ENCODE data around the gene SFXN3. TPM values are rescaled to one million over a fixed set of nuclear protein-coding genes. Genes with fewer than 3 reads are reported as not detected.

The SFXN3 gene
- total and polyA plus RNA-seq, 2 of the 13 experiments (the other 11 are each of a cell fraction or from before 2014, with no cell fraction given): 16.8 to 71.5 TPM

DNA sequence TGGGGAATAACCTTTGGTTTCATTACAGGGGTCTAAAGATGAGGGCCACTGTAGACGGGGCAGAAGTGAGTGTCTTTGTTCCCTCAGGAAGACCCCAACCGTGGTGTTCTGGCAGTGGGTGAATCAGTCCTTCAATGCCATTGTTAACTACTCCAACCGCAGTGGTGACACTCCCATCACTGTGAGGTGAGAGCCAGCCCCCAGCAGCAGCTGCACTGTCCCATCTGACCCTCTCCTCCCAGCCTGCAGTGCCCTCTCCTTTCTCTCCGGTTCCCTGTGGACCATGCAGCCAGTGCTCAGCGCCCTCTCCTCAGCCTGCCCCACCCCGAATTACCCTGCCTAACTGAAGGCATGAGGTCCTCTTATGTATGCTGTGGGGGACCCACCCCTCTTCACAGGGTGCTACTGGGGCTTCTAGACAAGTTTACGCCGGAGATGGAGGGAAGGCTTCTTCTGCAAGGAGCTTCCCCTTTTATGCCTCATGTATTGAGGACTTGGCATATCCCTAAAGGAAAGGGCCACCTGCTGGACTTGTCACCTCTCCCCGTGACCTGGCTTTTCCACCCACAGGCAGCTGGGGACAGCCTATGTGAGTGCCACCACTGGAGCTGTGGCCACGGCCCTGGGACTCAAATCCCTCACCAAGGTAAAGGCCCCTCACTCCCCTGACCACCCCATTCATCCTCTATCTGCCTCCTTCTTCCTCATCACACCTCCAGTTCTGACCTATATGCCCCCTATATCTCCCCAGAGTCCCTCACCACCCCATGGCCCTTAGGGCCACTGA, 5.1 kb downstream of the SFXN3 start:
- no peak overlapping the region for H2AFZ ChIP-seq (ENCODE audit: low read length)
- H3K9me3 ChIP-seq (ENCODE audit: low read length): no peaks in the 10 kb centered on the region
- no peak for FAIRE-seq
- intact Hi-C loops (cut with micrococcal nuclease; ENCODE audit: unreplicated experiment) (no loop called here), in situ Hi-C loops (cut with HindIII; ENCODE audit: extremely low pct_ligation_motif_present, low pct_unique_long_range_greater_than_20kb) (no loop called here)
- H3K4me1 ChIP-seq (ENCODE audit: insufficient read depth, low read length): peaks cover 48% of the 10 kb centered on the region
- POLR2A ChIA-PET: no interaction called here
- no peak overlapping the region for H3K4me2 ChIP-seq (ENCODE audit: low read depth, low read length)
- H3K79me2 ChIP-seq (ENCODE audit: insufficient read depth, low read length): no peaks in the 10 kb centered on the region
- CTCF ChIA-PET (ENCODE audit: low intra/inter-chr PET ratio, low total read pairs): no interaction called here
- H3K27me3 ChIP-seq (ENCODE audit: control insufficient read depth in 1 of 2, insufficient read depth in 2 of 2, low read length in 2 of 2): no peaks in the 10 kb centered on the region; a peak in 1 of 5 replicates
- ATAC-seq: no peak
- WGBS (ENCODE audit: low lambda C conversion rate): 90% methylated on average over 4 of the region's 10 CpGs
- no peak overlapping the region for H3K4me3 ChIP-seq (replicated peaks in 1 of 3; ENCODE audit: insufficient read depth in 1 of 3, low read depth in 2 of 3, low read length in 3 of 3)
- no peak overlapping the region for H3K9ac ChIP-seq (ENCODE audit: insufficient read depth, low read depth, low read length)
- BruUV-seq (replicated peaks): no TSS peak
- no peaks in the 10 kb centered on the region for H4K20me1 ChIP-seq (ENCODE audit: insufficient read depth, low read length)
- DNase-seq (ENCODE audit: low spot score): no peak
- H3K27ac ChIP-seq (ENCODE audit: extremely low read length, insufficient read depth, low read length): no peak overlapping the region
- peaks cover 9 to 31% of the 10 kb centered on the region in 2 experiments; a peak in 3 of 5 replicates for H3K36me3 ChIP-seq (replicated peaks in 1 of 2; ENCODE audit: control insufficient read depth in 1 of 2, insufficient read depth in 2 of 2, low read length in 2 of 2)
- TF ChIP-seq HNF1A (IDR thresholded peaks at IDR 0.05; ENCODE audit: low read depth) (no peak), HNF1A (CRISPR knock-in tag; IDR thresholded peaks at IDR 0.05; ENCODE audit: borderline replicate concordance) (no peak), JUND (CRISPR knock-in tag; IDR thresholded peaks at IDR 0.05) (no peak), PPARG (CRISPR knock-in tag; conservative IDR thresholded peaks at IDR 0.05) (no peak), KDM5B (CRISPR knock-in tag; IDR thresholded peaks at IDR 0.05; ENCODE audit: borderline replicate concordance) (no peak), CHD2 (IDR thresholded peaks at IDR 0.05; ENCODE audit: low read depth, low read length) (no peak), ZNF577 (CRISPR knock-in tag; IDR thresholded peaks at IDR 0.05; ENCODE audit: borderline replicate concordance, low read depth) (no peak), CAMTA2 (CRISPR knock-in tag; IDR thresholded peaks at IDR 0.05; ENCODE audit: borderline replicate concordance) (no peak), ZSCAN30 (CRISPR knock-in tag; IDR thresholded peaks at IDR 0.05) (no peak), NRL (CRISPR knock-in tag; IDR thresholded peaks at IDR 0.05; ENCODE audit: borderline replicate concordance) (no peak), TBX3 (IDR thresholded peaks at IDR 0.05; ENCODE audit: borderline replicate concordance) (no peak), ZNF670 (CRISPR knock-in tag; IDR thresholded peaks at IDR 0.05; ENCODE audit: borderline replicate concordance) (no peak), CREB1 (IDR thresholded peaks at IDR 0.05) (no peak), CREB1 (CRISPR knock-in tag; IDR thresholded peaks at IDR 0.05) (no peak), ZNF749 (CRISPR knock-in tag; IDR thresholded peaks at IDR 0.05; ENCODE audit: borderline replicate concordance) (no peak), ZNF33B (CRISPR knock-in tag; IDR thresholded peaks at IDR 0.05) (no peak), RFXANK (CRISPR knock-in tag; IDR thresholded peaks at IDR 0.05) (no peak)
- TF ChIP-seq, protein P1, sequence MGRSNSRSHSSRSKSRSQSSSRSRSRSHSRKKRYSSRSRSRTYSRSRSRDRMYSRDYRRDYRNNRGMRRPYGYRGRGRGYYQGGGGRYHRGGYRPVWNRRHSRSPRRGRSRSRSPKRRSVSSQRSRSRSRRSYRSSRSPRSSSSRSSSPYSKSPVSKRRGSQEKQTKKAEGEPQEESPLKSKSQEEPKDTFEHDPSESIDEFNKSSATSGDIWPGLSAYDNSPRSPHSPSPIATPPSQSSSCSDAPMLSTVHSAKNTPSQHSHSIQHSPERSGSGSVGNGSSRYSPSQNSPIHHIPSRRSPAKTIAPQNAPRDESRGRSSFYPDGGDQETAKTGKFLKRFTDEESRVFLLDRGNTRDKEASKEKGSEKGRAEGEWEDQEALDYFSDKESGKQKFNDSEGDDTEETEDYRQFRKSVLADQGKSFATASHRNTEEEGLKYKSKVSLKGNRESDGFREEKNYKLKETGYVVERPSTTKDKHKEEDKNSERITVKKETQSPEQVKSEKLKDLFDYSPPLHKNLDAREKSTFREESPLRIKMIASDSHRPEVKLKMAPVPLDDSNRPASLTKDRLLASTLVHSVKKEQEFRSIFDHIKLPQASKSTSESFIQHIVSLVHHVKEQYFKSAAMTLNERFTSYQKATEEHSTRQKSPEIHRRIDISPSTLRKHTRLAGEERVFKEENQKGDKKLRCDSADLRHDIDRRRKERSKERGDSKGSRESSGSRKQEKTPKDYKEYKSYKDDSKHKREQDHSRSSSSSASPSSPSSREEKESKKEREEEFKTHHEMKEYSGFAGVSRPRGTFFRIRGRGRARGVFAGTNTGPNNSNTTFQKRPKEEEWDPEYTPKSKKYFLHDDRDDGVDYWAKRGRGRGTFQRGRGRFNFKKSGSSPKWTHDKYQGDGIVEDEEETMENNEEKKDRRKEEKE (IDR thresholded peaks at IDR 0.05): no peak
- TF ChIP-seq, protein P2, sequence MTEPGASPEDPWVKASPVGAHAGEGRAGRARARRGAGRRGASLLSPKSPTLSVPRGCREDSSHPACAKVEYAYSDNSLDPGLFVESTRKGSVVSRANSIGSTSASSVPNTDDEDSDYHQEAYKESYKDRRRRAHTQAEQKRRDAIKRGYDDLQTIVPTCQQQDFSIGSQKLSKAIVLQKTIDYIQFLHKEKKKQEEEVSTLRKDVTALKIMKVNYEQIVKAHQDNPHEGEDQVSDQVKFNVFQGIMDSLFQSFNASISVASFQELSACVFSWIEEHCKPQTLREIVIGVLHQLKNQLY (CRISPR knock-in tag; IDR thresholded peaks at IDR 0.05): no peak
